ENCODE results near the gene TRPM5. TPM values are rescaled to one million over a fixed set of nuclear protein-coding genes. Genes with fewer than 3 reads are reported as not detected.

The TRPM5 gene
- total and polyA plus RNA-seq, 5 experiments from 2014 or later: 0.60 to 0.69 TPM; not detected in 3

DNA sequence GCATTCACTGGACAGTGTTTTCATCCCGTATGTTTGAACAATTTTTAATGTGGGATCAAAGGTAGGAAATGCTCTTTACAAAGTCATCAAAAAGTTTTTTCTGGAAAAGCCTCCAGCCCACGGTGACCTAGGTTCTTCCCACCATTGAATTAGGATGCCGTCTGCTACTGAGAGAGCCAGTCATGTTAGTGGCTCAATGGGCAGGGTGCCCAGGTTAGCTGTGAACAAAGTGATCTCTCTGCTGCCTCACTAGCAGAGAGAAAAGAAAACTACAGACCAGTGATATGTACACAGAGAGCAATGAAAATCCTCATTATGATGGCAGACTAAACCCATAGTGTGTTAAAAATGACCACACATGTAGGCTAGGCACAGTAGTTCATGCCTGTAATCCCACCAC is 32.9 kb upstream of the TRPM5 start:
- Mint-ChIP-seq H3K4me1 (peaks cover 26 to 49% (median 35%) of the 10 kb centered on the region in 4 donors), H3K4me3 (no peak overlapping the region), H3K27ac (peak overlapping the region in 2 of 10 donors; percentile 4 to 27), H3K27me3 (no peaks in the 10 kb centered on the region), H3K9me3 (peaks cover 0 to 36% (median 15%) of the 10 kb centered on the region in 9 donors), H3K36me3 (peaks cover 15 to 40% (median 33%) of the 10 kb centered on the region in 3 donors)
- ATAC-seq (no peak), DNase-seq (no peak)
- POLR2A ChIA-PET: no interaction called here

- no peaks in the 10 kb centered on the region for H3K27me3 Mint-ChIP-seq
- POLR2A ChIA-PET: no interaction called here
- peak overlapping the region in 1 of 10 donors; percentile 12 for H3K4me3 Mint-ChIP-seq
- H3K36me3 Mint-ChIP-seq: peaks cover 15 to 35% (median 33%) of the 10 kb centered on the region in 3 donors
- peaks cover 18 to 45% (median 33%) of the 10 kb centered on the region in 4 donors for H3K4me1 Mint-ChIP-seq
- DNase-seq (no peak), ATAC-seq (no peak)
- H3K9me3 Mint-ChIP-seq: peaks cover 0 to 32% (median 12%) of the 10 kb centered on the region in 9 donors
- peak overlapping the region in 3 of 10 donors; percentile 47 to 64 (median 55) for H3K27ac Mint-ChIP-seq
These were observed 31.0 kb upstream of the TRPM5 start for GRCh38 chr11:2475136-2475918.

GRCh38 chr11:2474059-2474901 is 30.0 kb upstream of the TRPM5 start:
- H3K9me3 Mint-ChIP-seq: peaks cover 0 to 21% (median 5%) of the 10 kb centered on the region in 9 donors
- peaks cover 21 to 43% (median 34%) of the 10 kb centered on the region in 4 donors for H3K4me1 Mint-ChIP-seq
- no peak overlapping the region for H3K4me3 Mint-ChIP-seq
- peaks cover 0 to 1% (median 0%) of the 10 kb centered on the region in 5 donors for H3K27me3 Mint-ChIP-seq
- H3K27ac Mint-ChIP-seq: no peak overlapping the region
- DNase-seq (no peak), ATAC-seq (no peak)
- POLR2A ChIA-PET: no interaction called here
- H3K36me3 Mint-ChIP-seq: peaks cover 8 to 26% (median 25%) of the 10 kb centered on the region in 3 donors

- H3K27me3 Mint-ChIP-seq: peaks cover 0 to 4% (median 0%) of the 10 kb centered on the region in 5 donors
- H3K36me3 Mint-ChIP-seq: peaks cover 8 to 18% (median 17%) of the 10 kb centered on the region in 3 donors
These were observed 29.2 kb upstream of the TRPM5 start for GRCh38 chr11:2473361-2474058.

DNA sequence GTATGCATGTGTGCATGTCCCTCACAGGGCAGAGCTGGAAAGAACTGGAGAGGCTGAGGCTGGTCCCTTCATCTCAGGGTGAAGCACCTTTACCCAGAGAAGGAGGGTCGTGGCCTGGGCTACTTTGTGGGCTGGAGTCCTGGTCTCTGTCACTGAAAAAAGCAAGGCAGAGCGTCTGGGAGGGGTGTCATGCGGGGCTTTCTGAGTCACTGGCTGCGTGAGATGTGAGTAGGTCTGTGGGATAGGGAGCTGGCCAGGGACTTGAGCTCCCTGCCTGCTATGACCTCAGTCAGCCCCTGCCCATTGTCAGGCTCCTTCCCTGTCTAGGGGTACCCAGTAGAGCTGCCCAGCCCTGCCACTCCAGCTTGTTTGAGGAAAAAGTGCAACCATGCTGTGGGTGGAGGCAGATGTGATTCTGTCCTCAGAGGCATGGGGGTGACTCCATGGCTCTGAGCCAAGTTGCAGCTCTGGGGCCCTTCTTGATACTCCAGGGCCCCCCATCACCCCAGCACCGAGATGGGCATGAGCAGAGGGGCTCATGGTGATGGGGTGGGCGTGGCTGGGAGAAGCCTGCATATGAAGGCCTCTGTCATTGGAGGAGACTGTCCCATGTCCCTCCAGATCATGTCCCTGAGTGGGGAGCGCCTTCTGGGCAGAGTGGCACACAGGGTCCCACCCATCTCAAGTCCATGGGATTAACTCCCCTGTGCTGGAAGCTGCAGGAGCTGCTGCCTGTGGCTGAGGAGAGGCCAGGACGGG is 28.3 kb upstream of the TRPM5 start:
- Mint-ChIP-seq H3K27ac (peak overlapping the region in 3 of 10 donors; percentile 2 to 47 (median 30)), H3K4me1 (peaks cover 30 to 58% (median 45%) of the 10 kb centered on the region in 4 donors)

More at GRCh38 chr11:2473361-2474058, 29.2 kb upstream of the TRPM5 start:
- DNase-seq (no peak), ATAC-seq (no peak)
- POLR2A ChIA-PET: no interaction called here
- Mint-ChIP-seq H3K9me3 (peaks cover 0 to 14% (median 4%) of the 10 kb centered on the region in 9 donors), H3K27ac (no peak overlapping the region), H3K4me1 (peaks cover 27 to 50% (median 39%) of the 10 kb centered on the region in 4 donors), H3K4me3 (no peak overlapping the region)

GRCh38 chr11:2471804-2472096 is 27.4 kb upstream of the TRPM5 start:
- peak overlapping the region in 1 of 10 donors; percentile 47 for H3K27ac Mint-ChIP-seq
- DNase-seq (no peak), ATAC-seq (no peak)
- H3K36me3 Mint-ChIP-seq: peaks cover 0 to 1% (median under 1%) of the 10 kb centered on the region in 3 donors
- H3K9me3 Mint-ChIP-seq: no peaks in the 10 kb centered on the region
- no peak overlapping the region for H3K4me3 Mint-ChIP-seq
- H3K27me3 Mint-ChIP-seq: peaks cover 0 to 4% (median 0%) of the 10 kb centered on the region in 5 donors
- POLR2A ChIA-PET: no interaction called here
- peaks cover 34 to 65% (median 54%) of the 10 kb centered on the region in 4 donors for H3K4me1 Mint-ChIP-seq

More for the DNA sequence above, 28.3 kb upstream of the TRPM5 start:
- no peak overlapping the region for H3K4me3 Mint-ChIP-seq
- no peak for ATAC-seq
- H3K9me3 Mint-ChIP-seq: peaks cover 0 to 5% (median 0%) of the 10 kb centered on the region in 9 donors
- no peak for DNase-seq
- H3K27me3 Mint-ChIP-seq: peaks cover 0 to 4% (median 0%) of the 10 kb centered on the region in 5 donors
- peaks cover 0 to 9% (median 8%) of the 10 kb centered on the region in 3 donors for H3K36me3 Mint-ChIP-seq
- POLR2A ChIA-PET: no interaction called here

DNA sequence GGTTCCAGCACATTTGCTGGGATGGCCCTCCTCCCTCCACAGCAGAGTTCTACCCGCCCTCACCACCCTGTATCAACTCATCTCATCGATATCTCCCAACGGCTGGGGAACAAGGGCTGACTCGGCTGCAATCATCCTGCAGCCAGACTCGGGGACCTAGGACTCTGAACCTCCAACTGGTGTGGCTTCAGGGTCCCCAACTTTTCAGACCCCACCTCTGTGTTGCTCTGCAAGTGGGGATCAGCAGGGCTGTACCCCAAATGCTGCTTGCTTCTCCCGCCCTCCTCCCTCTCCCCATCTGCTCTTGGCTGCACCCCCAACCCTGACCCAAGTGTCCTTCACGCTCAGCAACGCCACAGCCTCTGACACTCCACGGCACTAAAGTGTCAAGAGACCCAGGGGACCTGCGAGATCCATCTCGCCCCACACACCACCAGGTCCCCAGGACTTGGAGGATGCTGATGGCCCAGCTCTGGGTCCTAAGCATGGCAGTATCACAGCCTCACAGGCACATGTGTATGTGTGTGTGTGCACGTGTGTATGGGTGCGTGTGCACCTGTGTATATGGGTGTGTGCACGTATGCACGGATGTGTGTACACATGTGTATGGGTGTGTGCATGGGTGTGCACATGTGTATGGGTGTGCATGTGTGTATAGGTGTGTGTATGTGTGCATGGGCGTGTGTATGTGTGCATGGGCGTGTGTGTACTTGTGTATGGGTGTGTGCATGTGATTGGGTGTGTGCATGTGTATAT is 26.9 kb upstream of the TRPM5 start:
- no peak for DNase-seq
- Mint-ChIP-seq H3K27me3 (peaks cover 0 to 4% (median 0%) of the 10 kb centered on the region in 5 donors), H3K9me3 (no peaks in the 10 kb centered on the region), H3K27ac (peak overlapping the region in 1 of 10 donors; percentile 32), H3K4me3 (peak overlapping the region in 1 of 10 donors; percentile 19), H3K36me3 (no peaks in the 10 kb centered on the region), H3K4me1 (peaks cover 35 to 69% (median 59%) of the 10 kb centered on the region in 4 donors)
- POLR2A ChIA-PET: no interaction called here
- ATAC-seq: no peak

- H3K36me3 Mint-ChIP-seq: no peaks in the 10 kb centered on the region
- H3K4me3 Mint-ChIP-seq: no peak overlapping the region
- no peak for ATAC-seq
- peaks cover 35 to 73% (median 63%) of the 10 kb centered on the region in 4 donors for H3K4me1 Mint-ChIP-seq
- peaks cover 0 to 4% (median 0%) of the 10 kb centered on the region in 5 donors for H3K27me3 Mint-ChIP-seq
- no peak for DNase-seq
- H3K27ac Mint-ChIP-seq: peak overlapping the region in 1 of 10 donors; percentile 15
- POLR2A ChIA-PET: no interaction called here
- H3K9me3 Mint-ChIP-seq: no peaks in the 10 kb centered on the region
These were observed 26.2 kb upstream of the TRPM5 start for GRCh38 chr11:2470495-2470894.

GRCh38 chr11:2468363-2469235 is 24.3 kb upstream of the TRPM5 start:
- H3K27me3 Mint-ChIP-seq: peaks cover 0 to 4% (median 0%) of the 10 kb centered on the region in 5 donors
- no peaks in the 10 kb centered on the region for H3K9me3 Mint-ChIP-seq
- H3K27ac Mint-ChIP-seq: peak overlapping the region in 1 of 10 donors; percentile 17
- H3K4me3 Mint-ChIP-seq: peak overlapping the region in 7 of 10 donors; percentile 15 to 86 (median 56)
- no peaks in the 10 kb centered on the region for H3K36me3 Mint-ChIP-seq
- peaks cover 37 to 76% (median 70%) of the 10 kb centered on the region in 4 donors for H3K4me1 Mint-ChIP-seq
- ATAC-seq (no peak), DNase-seq (no peak)
- POLR2A ChIA-PET: interaction anchor here (0.9 to 7.6 kb wide), 5 partner anchors 13 to 68 kb away, joined by 3 to 76 read pairs (median 4); partner anchors contain the start of genes KCNQ1, TRPM5 and TSSC4

- Mint-ChIP-seq H3K36me3 (no peaks in the 10 kb centered on the region), H3K27ac (peak overlapping the region in 7 of 10 donors; percentile 48 to 92 (median 82)), H3K4me3 (peak overlapping the region; percentile 68 to 86 (median 77)), H3K27me3 (peaks cover 0 to 4% (median 0%) of the 10 kb centered on the region in 5 donors), H3K4me1 (peaks cover 41 to 82% (median 75%) of the 10 kb centered on the region in 4 donors), H3K9me3 (no peaks in the 10 kb centered on the region)
- DNase-seq (no peak), ATAC-seq (no peak)
- POLR2A ChIA-PET: interaction anchor here (1.0 to 7.6 kb wide), 6 partner anchors 12 to 166 kb away, joined by 3 to 76 read pairs (median 4); partner anchors contain the start of genes C11orf21, KCNQ1, TRPM5 and TSPAN32
These were observed 23.4 kb upstream of the TRPM5 start for GRCh38 chr11:2467695-2468055.

Measured in naive thymus-derived CD8-positive, alpha-beta T cell (primary cell).